Gastroesophageal sphincter (tissue), 3 donors: ENCODE results near the gene TMC7.

Source experiments
- EP300 ChIP-seq: sonication (generic); formaldehyde crosslinking; IDR thresholded peaks from one replicate; pipeline ENCODE4 v1.6.1; 2017; ENCODE audit warnings: antibody characterized with exemption, mild to moderate bottlenecking
- POLR2A ChIP-seq, 2 donors: fragments of 450-650 bp; IDR thresholded peaks; one replicate each; pipeline ENCODE4 v1.6.1; 2017; ENCODE audit warnings: antibody characterized with exemption in 2 of 2, mild to moderate bottlenecking in 2 of 2, moderate library complexity in 1 of 2
- TF ChIP-seq, protein P1 (sequence below), 4 experiments: fragments of 200-600 bp in 2 of 4; fragments of 450-650 bp in 2 of 4; sonication (generic) in 1 of 4; IDR thresholded peaks; one replicate each; pipeline ENCODE4 v1.5.1; 2017 to 2019; ENCODE audit warnings: antibody characterized with exemption in 4 of 4, mild to moderate bottlenecking in 2 of 4, moderate library complexity in 2 of 4

DNA sequence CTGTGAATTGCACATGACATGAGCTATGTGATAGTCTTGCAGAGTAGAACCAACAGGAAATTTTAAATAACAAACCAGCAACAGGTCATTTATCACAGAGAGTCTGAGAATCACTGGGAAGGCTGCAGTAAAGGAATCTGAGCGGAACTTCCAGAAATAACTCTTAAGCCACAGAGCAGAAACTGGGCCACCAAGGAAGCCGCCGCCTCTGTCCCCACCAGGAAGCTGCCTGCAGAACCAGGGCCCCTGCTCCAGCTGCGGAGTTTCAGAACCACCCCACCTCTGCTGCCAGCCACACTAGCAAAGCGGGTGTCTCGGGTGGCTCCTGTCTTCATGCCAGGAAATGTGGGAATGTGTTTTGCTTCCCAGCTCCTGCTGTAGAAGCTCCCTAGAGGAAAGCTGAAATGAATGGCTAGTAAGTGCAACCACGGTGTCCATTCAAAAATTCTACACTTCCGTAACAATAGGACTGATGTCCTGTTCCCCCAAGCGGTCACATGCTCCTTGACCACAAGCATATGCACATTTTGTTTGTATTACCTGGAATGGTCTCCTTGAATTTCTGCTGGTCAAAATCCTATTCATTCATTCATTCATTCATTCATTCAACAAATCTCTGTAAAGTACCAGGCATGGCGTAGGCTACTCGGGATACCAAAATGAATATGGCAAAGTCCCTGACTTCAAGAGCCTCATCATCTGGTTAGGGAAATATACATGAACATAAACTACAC lies 122.3 kb downstream of the TMC7 start:
- TF ChIP-seq, protein P1, sequence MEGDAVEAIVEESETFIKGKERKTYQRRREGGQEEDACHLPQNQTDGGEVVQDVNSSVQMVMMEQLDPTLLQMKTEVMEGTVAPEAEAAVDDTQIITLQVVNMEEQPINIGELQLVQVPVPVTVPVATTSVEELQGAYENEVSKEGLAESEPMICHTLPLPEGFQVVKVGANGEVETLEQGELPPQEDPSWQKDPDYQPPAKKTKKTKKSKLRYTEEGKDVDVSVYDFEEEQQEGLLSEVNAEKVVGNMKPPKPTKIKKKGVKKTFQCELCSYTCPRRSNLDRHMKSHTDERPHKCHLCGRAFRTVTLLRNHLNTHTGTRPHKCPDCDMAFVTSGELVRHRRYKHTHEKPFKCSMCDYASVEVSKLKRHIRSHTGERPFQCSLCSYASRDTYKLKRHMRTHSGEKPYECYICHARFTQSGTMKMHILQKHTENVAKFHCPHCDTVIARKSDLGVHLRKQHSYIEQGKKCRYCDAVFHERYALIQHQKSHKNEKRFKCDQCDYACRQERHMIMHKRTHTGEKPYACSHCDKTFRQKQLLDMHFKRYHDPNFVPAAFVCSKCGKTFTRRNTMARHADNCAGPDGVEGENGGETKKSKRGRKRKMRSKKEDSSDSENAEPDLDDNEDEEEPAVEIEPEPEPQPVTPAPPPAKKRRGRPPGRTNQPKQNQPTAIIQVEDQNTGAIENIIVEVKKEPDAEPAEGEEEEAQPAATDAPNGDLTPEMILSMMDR (IDR thresholded peaks at IDR 0.05): no peak
- TF ChIP-seq POLR2A (IDR thresholded peaks at IDR 0.05) (no peak), EP300 (no peak)
